ENCODE measurements around the gene PAX7. TPM values are rescaled to one million over a fixed set of nuclear protein-coding genes. Genes with fewer than 3 reads are reported as not detected.

PAX7 gene
- total and polyA plus RNA-seq, 12 donors, result not detected

GRCh38 chr1:18607289-18607760, 23.3 kb upstream of the PAX7 start:
- no peak overlapping the region for H3K4me3 ChIP-seq
- peaks cover 0 to 82% (median 52%) of the 10 kb centered on the region in 7 donors for H3K27me3 ChIP-seq
- H3K9me3 ChIP-seq, result peaks cover 0 to 4% (median 0%) of the 10 kb centered on the region in 11 donors
- H3K4me1 ChIP-seq, result no peaks in the 10 kb centered on the region
- TF ChIP-seq CTCF (IDR thresholded peaks at IDR 0.05), result no peak
- intact Hi-C loops (cut with DNase I), result loop anchor here in 1 of 10 donors (5.0 kb wide), 1 partner anchor 200 kb away; no protein-coding TSS in a partner anchor
- no peak overlapping the region for H3K27ac ChIP-seq
- DNase-seq, result no peak
- H3K36me3 ChIP-seq, result no peaks in the 10 kb centered on the region
- 68 to 80% methylated on average over 7 of the region's 7 CpGs for WGBS, 2 donors
- no peak for ATAC-seq

GRCh38 chr1:18608534-18608933, 22.1 kb upstream of the PAX7 start:
- Histone ChIP-seq H3K4me1 (no peaks in the 10 kb centered on the region), H3K27me3 (peaks cover 0 to 84% (median 61%) of the 10 kb centered on the region in 7 donors), H3K4me3 (no peak overlapping the region), H3K27ac (no peak overlapping the region), H3K36me3 (no peaks in the 10 kb centered on the region), H3K9me3 (peaks cover 0 to 4% (median 0%) of the 10 kb centered on the region in 11 donors)
- 90 to 95% methylated on average over 1 of the region's 1 CpG for WGBS, 2 donors
- intact Hi-C loops (cut with DNase I), result loop anchor here in 1 of 10 donors (5.0 kb wide), 1 partner anchor 199 kb away; no protein-coding TSS in a partner anchor
- TF ChIP-seq CTCF (IDR thresholded peaks at IDR 0.05), result no peak
- no peak for ATAC-seq
- DNase-seq, result no peak

GRCh38 chr1:18611311-18611710, 19.3 kb upstream of the PAX7 start:
- Histone ChIP-seq H3K4me1 (no peaks in the 10 kb centered on the region), H3K27ac (no peak overlapping the region), H3K4me3 (no peak overlapping the region), H3K9me3 (peaks cover 0 to 4% (median 0%) of the 10 kb centered on the region in 11 donors), H3K36me3 (no peaks in the 10 kb centered on the region), H3K27me3 (peaks cover 0 to 88% (median 70%) of the 10 kb centered on the region in 7 donors)
- no peak for DNase-seq
- intact Hi-C loops (cut with DNase I), result no loop called here
- no peak for ATAC-seq
- WGBS, 2 donors, result 52 to 68% methylated on average over 8 of the region's 8 CpGs
- no peak for TF ChIP-seq CTCF (IDR thresholded peaks at IDR 0.05)

- peaks cover 0 to 4% (median 0%) of the 10 kb centered on the region in 11 donors for H3K9me3 ChIP-seq
- 21 to 28% methylated on average over 8 of the region's 8 CpGs for WGBS, 2 donors
- no peaks in the 10 kb centered on the region for H3K36me3 ChIP-seq
- no peak overlapping the region for H3K27ac ChIP-seq
- no peak overlapping the region for H3K4me3 ChIP-seq
- intact Hi-C loops (cut with DNase I), result no loop called here
- H3K27me3 ChIP-seq, result peaks cover 0 to 85% (median 64%) of the 10 kb centered on the region in 7 donors
- H3K4me1 ChIP-seq, result no peaks in the 10 kb centered on the region
- no peak for ATAC-seq
- TF ChIP-seq CTCF (IDR thresholded peaks at IDR 0.05), result no peak
- no peak for DNase-seq
Measured at GRCh38 chr1:18612073-18612472, 18.6 kb upstream of the PAX7 start.
